ENCODE measurements around the gene PAX6. TPM values are rescaled to one million over a fixed set of nuclear protein-coding genes. Genes with fewer than 3 reads are reported as not detected.
A peak's percentile ranks its signal among the peaks of the same experiment; 100 is the strongest.

The PAX6 gene
- total RNA-seq, 1 donor from 2014 or later = not detected

DNA sequence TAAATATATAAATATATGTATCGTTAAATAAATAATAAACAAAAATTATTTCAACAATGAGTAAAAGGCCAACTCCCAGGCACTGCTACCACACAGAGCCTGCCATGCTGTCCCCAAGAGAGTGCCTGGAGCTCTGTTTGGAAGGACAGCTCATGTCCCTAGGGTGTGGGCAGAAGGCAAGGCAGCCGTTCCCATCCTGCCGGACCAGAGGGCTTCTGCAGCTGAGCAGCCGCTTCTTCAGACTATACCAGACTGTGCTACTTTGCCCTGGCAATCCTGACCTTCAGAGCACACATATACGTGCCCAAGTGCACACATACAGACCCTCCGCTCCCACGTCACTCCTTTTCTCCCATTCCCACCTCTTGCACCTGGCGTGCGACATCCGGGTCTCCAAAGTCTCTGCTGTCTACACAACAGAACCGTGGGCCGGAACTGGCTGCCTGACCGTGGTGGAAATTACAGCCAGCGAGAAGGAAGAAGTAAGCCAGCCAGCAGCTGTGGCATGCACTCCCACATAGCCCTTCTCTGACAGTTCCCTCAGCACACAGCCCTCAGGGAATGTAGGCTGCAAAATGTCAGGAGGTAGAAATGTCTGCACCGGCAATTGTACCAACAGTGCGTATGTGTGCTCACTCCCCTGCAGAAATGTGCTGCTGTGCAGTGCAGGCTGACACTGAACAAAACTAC lies 24.0 kb downstream of the PAX6 start:
- H3K4me3 ChIP-seq (ENCODE audit: low read length in 3 of 3) = no peak overlapping the region
- H3K9ac ChIP-seq (ENCODE audit: low read depth in 1 of 3, low read length in 3 of 3) = no peak overlapping the region
- no peaks in the 10 kb centered on the region for H3K36me3 ChIP-seq (ENCODE audit: control insufficient read depth in 3 of 3, insufficient read depth in 3 of 3, low read length in 3 of 3)
- no peaks in the 10 kb centered on the region for H3K9me3 ChIP-seq (ENCODE audit: control insufficient read depth in 3 of 3, low read length in 3 of 3)
- H3K4me1 ChIP-seq (ENCODE audit: control insufficient read depth in 3 of 3, insufficient read depth in 3 of 3, low read length in 3 of 3) = no peaks in the 10 kb centered on the region
- peaks cover 0 to 6% (median 0%) of the 10 kb centered on the region in 3 donors for H3K27me3 ChIP-seq (ENCODE audit: control insufficient read depth in 3 of 3, insufficient read depth in 3 of 3, low read length in 3 of 3)
- H3K27ac ChIP-seq (ENCODE audit: low read depth, low read length) = no peak overlapping the region

DNA sequence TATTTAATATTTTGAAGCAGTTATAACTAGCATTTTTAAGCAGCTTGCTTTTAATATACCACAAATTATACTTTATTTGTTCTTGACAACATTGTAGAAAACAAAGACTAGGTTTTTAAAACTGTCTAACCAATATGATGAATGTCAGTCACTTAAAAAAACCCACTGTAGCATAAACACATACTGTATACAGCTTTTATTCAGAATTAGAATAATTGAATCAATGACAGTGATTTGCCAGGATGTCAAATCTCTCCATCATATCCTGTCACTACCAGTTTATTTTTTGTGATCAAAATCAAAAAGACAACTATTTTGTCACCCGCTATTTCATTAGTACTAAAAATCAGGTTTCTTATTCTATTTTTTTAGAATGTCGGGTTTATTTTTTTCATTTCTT lies 26.5 kb downstream of the PAX6 start:
- H3K27ac ChIP-seq (ENCODE audit: low read depth, low read length) = no peak overlapping the region
- no peaks in the 10 kb centered on the region for H3K27me3 ChIP-seq (ENCODE audit: control insufficient read depth in 3 of 3, insufficient read depth in 3 of 3, low read length in 3 of 3)
- H3K4me3 ChIP-seq (ENCODE audit: low read length in 3 of 3) = no peak overlapping the region
- no peaks in the 10 kb centered on the region for H3K9me3 ChIP-seq (ENCODE audit: control insufficient read depth in 3 of 3, low read length in 3 of 3)
- H3K9ac ChIP-seq (ENCODE audit: low read depth in 1 of 3, low read length in 3 of 3) = no peak overlapping the region
- H3K36me3 ChIP-seq (ENCODE audit: control insufficient read depth in 3 of 3, insufficient read depth in 3 of 3, low read length in 3 of 3) = no peaks in the 10 kb centered on the region
- peaks cover 0 to 12% (median 7%) of the 10 kb centered on the region in 3 donors for H3K4me1 ChIP-seq (ENCODE audit: control insufficient read depth in 3 of 3, insufficient read depth in 3 of 3, low read length in 3 of 3)

DNA sequence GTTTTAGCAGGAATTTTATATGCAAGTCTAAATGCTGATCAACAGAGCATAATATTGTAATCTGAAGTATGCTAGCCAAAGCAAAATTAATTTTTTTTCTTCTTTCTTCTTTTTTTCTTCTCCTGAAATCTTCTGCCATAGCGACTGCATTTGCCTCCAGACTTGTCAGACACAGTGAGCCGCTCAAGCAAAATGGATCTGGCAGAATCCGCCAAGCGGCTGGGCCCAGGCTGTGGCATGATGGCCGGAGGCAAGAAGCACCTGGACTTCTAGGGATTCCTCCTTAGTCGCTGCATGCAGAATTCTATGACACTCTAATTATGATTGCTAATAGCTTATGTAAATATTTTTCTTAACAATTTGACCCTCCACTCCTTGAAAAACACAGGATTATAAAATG lies 27.9 kb downstream of the PAX6 start:
- Histone ChIP-seq H3K36me3 (ENCODE audit: control insufficient read depth in 3 of 3, insufficient read depth in 3 of 3, low read length in 3 of 3) (no peaks in the 10 kb centered on the region), H3K9ac (ENCODE audit: low read depth in 1 of 3, low read length in 3 of 3) (no peak overlapping the region), H3K27ac (ENCODE audit: low read depth, low read length) (no peak overlapping the region), H3K4me3 (ENCODE audit: low read length in 3 of 3) (no peak overlapping the region), H3K9me3 (ENCODE audit: control insufficient read depth in 3 of 3, low read length in 3 of 3) (no peaks in the 10 kb centered on the region), H3K4me1 (ENCODE audit: control insufficient read depth in 3 of 3, insufficient read depth in 3 of 3, low read length in 3 of 3) (peaks cover 0 to 17% (median 12%) of the 10 kb centered on the region in 3 donors), H3K27me3 (ENCODE audit: control insufficient read depth in 3 of 3, insufficient read depth in 3 of 3, low read length in 3 of 3) (no peaks in the 10 kb centered on the region)

- Histone ChIP-seq H3K4me1 (ENCODE audit: control insufficient read depth in 3 of 3, insufficient read depth in 3 of 3, low read length in 3 of 3) (peaks cover 0 to 17% (median 12%) of the 10 kb centered on the region in 3 donors), H3K9ac (ENCODE audit: low read depth in 1 of 3, low read length in 3 of 3) (no peak overlapping the region), H3K9me3 (ENCODE audit: control insufficient read depth in 3 of 3, low read length in 3 of 3) (peaks cover 0 to 2% (median 0%) of the 10 kb centered on the region in 3 donors), H3K36me3 (ENCODE audit: control insufficient read depth in 3 of 3, insufficient read depth in 3 of 3, low read length in 3 of 3) (no peaks in the 10 kb centered on the region), H3K4me3 (ENCODE audit: low read length in 3 of 3) (no peak overlapping the region), H3K27ac (ENCODE audit: low read depth, low read length) (no peak overlapping the region), H3K27me3 (ENCODE audit: control insufficient read depth in 3 of 3, insufficient read depth in 3 of 3, low read length in 3 of 3) (no peaks in the 10 kb centered on the region)
Observed at GRCh38 chr11:31782257-31782656, 28.9 kb downstream of the PAX6 start.

DNA sequence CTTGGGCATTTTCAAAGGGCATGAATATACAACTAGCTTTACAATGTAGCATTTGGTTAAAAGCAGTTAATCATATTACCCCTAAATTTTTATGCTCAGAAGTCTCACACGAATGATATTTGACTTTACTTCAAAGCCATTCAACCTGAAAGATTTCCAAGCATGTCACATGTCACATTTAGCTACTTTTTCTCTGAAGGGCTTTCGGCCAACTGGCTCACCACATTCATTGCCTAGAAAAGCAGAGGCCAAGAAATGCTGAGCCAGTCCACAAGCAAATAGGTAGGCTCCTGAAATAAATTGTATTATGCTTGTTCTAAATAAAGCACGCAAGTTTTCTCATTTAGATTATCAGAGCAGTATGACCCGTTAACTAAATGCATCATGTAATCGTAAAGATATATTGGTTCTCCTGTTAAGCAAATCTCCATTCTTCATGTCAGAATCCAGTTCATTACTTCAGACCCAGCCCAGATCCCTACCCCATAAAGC lies 30.6 kb downstream of the PAX6 start:
- Histone ChIP-seq H3K36me3 (ENCODE audit: control insufficient read depth in 3 of 3, insufficient read depth in 3 of 3, low read length in 3 of 3) (no peaks in the 10 kb centered on the region), H3K27ac (ENCODE audit: low read depth, low read length) (peak overlapping the region; percentile 76), H3K27me3 (ENCODE audit: control insufficient read depth in 3 of 3, insufficient read depth in 3 of 3, low read length in 3 of 3) (no peaks in the 10 kb centered on the region), H3K9ac (ENCODE audit: low read depth in 1 of 3, low read length in 3 of 3) (no peak overlapping the region), H3K4me1 (ENCODE audit: control insufficient read depth in 3 of 3, insufficient read depth in 3 of 3, low read length in 3 of 3) (peaks cover 0 to 17% (median 12%) of the 10 kb centered on the region in 3 donors), H3K4me3 (ENCODE audit: low read length in 3 of 3) (no peak overlapping the region), H3K9me3 (ENCODE audit: control insufficient read depth in 3 of 3, low read length in 3 of 3) (peaks cover 0 to 2% (median 0%) of the 10 kb centered on the region in 3 donors)

DNA sequence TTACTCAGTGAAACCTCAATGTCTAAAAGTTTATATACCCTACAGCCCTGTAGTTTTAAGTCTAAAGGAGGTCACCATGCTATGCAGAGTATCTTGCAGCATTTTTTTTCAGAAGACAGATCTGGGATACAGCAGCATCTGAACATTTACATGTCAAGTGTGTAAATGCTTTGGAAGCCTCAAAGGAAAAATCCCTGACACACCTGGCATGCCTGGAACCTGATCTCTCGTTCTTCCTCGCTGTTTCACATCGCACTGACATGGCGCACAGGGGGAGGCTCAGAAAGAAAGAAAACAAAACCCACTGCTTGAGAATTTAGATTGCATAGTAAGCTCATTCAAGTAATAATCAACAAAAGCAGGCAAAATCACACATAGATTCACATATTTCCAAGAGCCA lies 31.0 kb downstream of the PAX6 start:
- Histone ChIP-seq H3K27ac (ENCODE audit: low read depth, low read length) (peak overlapping the region; percentile 76), H3K36me3 (ENCODE audit: control insufficient read depth in 3 of 3, insufficient read depth in 3 of 3, low read length in 3 of 3) (no peaks in the 10 kb centered on the region), H3K9me3 (ENCODE audit: control insufficient read depth in 3 of 3, low read length in 3 of 3) (peaks cover 0 to 2% (median 0%) of the 10 kb centered on the region in 3 donors), H3K4me3 (ENCODE audit: low read length in 3 of 3) (no peak overlapping the region), H3K27me3 (ENCODE audit: control insufficient read depth in 3 of 3, insufficient read depth in 3 of 3, low read length in 3 of 3) (no peaks in the 10 kb centered on the region), H3K4me1 (ENCODE audit: control insufficient read depth in 3 of 3, insufficient read depth in 3 of 3, low read length in 3 of 3) (peaks cover 0 to 17% (median 12%) of the 10 kb centered on the region in 3 donors), H3K9ac (ENCODE audit: low read depth in 1 of 3, low read length in 3 of 3) (no peak overlapping the region)

DNA sequence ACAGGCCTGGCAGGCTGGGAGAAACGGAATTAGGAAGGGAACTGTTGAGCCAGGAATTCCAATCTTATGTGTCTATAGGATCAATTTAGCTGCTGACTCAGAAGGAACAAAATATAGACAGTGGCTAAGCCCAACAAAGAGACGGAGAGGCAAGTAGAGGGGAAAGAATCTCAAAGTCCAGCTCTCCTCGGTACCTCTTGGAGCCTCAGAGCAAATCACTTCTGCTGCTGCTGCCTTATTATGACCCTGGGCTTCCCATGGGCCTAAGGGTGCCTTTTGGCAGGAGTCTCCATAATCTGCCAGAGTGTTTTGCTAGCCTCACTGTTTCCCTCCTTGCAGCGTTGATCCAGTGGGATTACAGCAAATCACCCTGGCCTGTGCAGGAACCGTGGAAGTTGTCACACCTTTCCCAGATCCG lies 31.7 kb downstream of the PAX6 start:
- Histone ChIP-seq H3K36me3 (ENCODE audit: control insufficient read depth in 3 of 3, insufficient read depth in 3 of 3, low read length in 3 of 3) (no peaks in the 10 kb centered on the region), H3K4me1 (ENCODE audit: control insufficient read depth in 3 of 3, insufficient read depth in 3 of 3, low read length in 3 of 3) (peaks cover 0 to 17% (median 12%) of the 10 kb centered on the region in 3 donors), H3K9me3 (ENCODE audit: control insufficient read depth in 3 of 3, low read length in 3 of 3) (peaks cover 0 to 2% (median 0%) of the 10 kb centered on the region in 3 donors), H3K9ac (ENCODE audit: low read depth in 1 of 3, low read length in 3 of 3) (peak overlapping the region in 1 of 3 donors; percentile 17), H3K27ac (ENCODE audit: low read depth, low read length) (peak overlapping the region; percentile 76), H3K27me3 (ENCODE audit: control insufficient read depth in 3 of 3, insufficient read depth in 3 of 3, low read length in 3 of 3) (no peaks in the 10 kb centered on the region), H3K4me3 (ENCODE audit: low read length in 3 of 3) (peak overlapping the region in 1 of 3 donors; percentile 6)

GRCh38 chr11:31772412-31772811 lies 38.7 kb downstream of the PAX6 start:
- Histone ChIP-seq H3K36me3 (ENCODE audit: control insufficient read depth in 3 of 3, insufficient read depth in 3 of 3, low read length in 3 of 3) (no peaks in the 10 kb centered on the region), H3K9me3 (ENCODE audit: control insufficient read depth in 3 of 3, low read length in 3 of 3) (peaks cover 0 to 2% (median 0%) of the 10 kb centered on the region in 3 donors), H3K4me1 (ENCODE audit: control insufficient read depth in 3 of 3, insufficient read depth in 3 of 3, low read length in 3 of 3) (peaks cover 0 to 8% (median 6%) of the 10 kb centered on the region in 3 donors), H3K27ac (ENCODE audit: low read depth, low read length) (no peak overlapping the region), H3K9ac (ENCODE audit: low read depth in 1 of 3, low read length in 3 of 3) (no peak overlapping the region), H3K4me3 (ENCODE audit: low read length in 3 of 3) (no peak overlapping the region), H3K27me3 (ENCODE audit: control insufficient read depth in 3 of 3, insufficient read depth in 3 of 3, low read length in 3 of 3) (no peaks in the 10 kb centered on the region)

DNA sequence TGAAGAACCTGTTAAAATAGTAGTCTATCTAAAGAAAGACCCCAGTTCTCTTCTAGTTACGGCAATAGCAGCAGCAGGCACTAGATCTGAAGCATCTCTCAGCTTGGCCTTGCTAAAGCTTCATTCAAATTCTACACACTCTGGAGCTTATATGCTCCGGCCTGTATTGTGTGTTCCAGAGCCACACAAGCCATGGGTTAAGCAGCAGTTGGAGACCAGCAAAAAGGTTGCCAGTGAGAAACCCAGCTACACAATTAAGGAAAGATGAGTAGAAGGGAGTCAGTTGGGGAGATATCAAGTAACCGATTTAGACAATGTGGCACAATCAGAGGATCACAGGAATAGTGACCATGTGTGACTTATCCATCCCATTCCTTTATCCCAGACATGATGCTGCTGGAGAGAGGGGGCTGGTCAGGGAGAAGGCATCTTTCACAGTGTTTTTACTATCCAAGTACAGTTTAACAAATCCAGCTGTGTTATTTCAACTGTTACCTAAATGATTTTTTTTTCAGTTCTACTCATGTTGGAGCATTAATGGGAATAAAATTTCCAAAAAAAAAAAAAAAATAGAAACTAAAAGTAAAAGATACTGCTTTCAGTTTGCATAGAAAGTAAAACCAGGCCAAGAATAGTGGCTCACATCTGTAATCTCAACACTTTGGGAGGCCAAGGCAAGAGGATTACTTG lies 41.0 kb downstream of the PAX6 start:
- H3K4me3 ChIP-seq (ENCODE audit: low read length in 3 of 3) = no peak overlapping the region
- no peaks in the 10 kb centered on the region for H3K9me3 ChIP-seq (ENCODE audit: control insufficient read depth in 3 of 3, low read length in 3 of 3)
- no peaks in the 10 kb centered on the region for H3K27me3 ChIP-seq (ENCODE audit: control insufficient read depth in 3 of 3, insufficient read depth in 3 of 3, low read length in 3 of 3)
- no peak overlapping the region for H3K27ac ChIP-seq (ENCODE audit: low read depth, low read length)
- peaks cover 0 to 8% (median 6%) of the 10 kb centered on the region in 3 donors for H3K4me1 ChIP-seq (ENCODE audit: control insufficient read depth in 3 of 3, insufficient read depth in 3 of 3, low read length in 3 of 3)
- H3K9ac ChIP-seq (ENCODE audit: low read depth in 1 of 3, low read length in 3 of 3) = no peak overlapping the region
- H3K36me3 ChIP-seq (ENCODE audit: control insufficient read depth in 3 of 3, insufficient read depth in 3 of 3, low read length in 3 of 3) = no peaks in the 10 kb centered on the region

Data from skeletal muscle tissue (tissue), 4 donors.